ENCODE data around the gene SCNN1G. TPM values are rescaled to one million over a fixed set of nuclear protein-coding genes. Genes with fewer than 3 reads are reported as not detected.
A peak's percentile ranks its signal among the peaks of the same experiment; 100 is the strongest.

Gene SCNN1G
- total and polyA plus RNA-seq, 2 of the 4 experiments (the other 2 are of a cell fraction) = not detected

GRCh38 chr16:23148513-23149266, 33.9 kb upstream of the SCNN1G start:
- POLR2A ChIA-PET (ENCODE audit: unreplicated experiment) = interaction anchor here (1.2 kb wide), 1 partner anchor 16 kb away, joined by 3 read pairs; no protein-coding TSS in a partner anchor
- TF ChIP-seq MXI1 (IDR thresholded peaks at IDR 0.05; ENCODE audit: borderline replicate concordance, low read depth, low read length) (peak; percentile 91; the same call in 1 of the 2 replicates), CHD1 (IDR thresholded peaks at IDR 0.05; ENCODE audit: low read depth, low read length) (no peak)

More at GRCh38 chr16:23148513-23149266, 33.9 kb upstream of the SCNN1G start:
- peak; percentile 22 for DNase-seq
- CTCF ChIA-PET = no interaction called here
- Histone ChIP-seq H3K9ac (ENCODE audit: low read depth, low read length) (peak overlapping the region; percentile 26; the same call in 1 of the 2 replicates), H3K4me2 (ENCODE audit: low read depth, low read length) (peak overlapping the region; percentile 92), H4K8ac (ENCODE audit: low read depth in 2 of 2, low read length in 2 of 2) (peak overlapping the region in 1 of 2 experiments; percentile 16; a peak in 1 of 4 replicates), H2AFZ (replicated peaks; ENCODE audit: low read length, poor library complexity) (peak overlapping the region; percentile 93), H3K4me3 (ENCODE audit: insufficient read depth, low read depth, low read length) (peak overlapping the region; percentile 92), H3K36me3 (ENCODE audit: control insufficient read depth, insufficient read depth, low read length) (no peaks in the 10 kb centered on the region), H3K14ac (replicated peaks; ENCODE audit: low read depth, low read length) (peak overlapping the region; percentile 92; the same call in 1 of the 2 replicates), H2BK15ac (ENCODE audit: low read depth, low read length) (no peak overlapping the region), H3K27ac (ENCODE audit: insufficient read depth, low read length) (peak overlapping the region; percentile 15; the same call in 1 of the 2 replicates), H3K79me1 (ENCODE audit: low read depth in 1 of 2, low read length in 2 of 2) (peaks cover 16 to 27% of the 10 kb centered on the region in 2 experiments; a peak in 3 of 4 replicates), H3K18ac (ENCODE audit: low read depth, low read length) (no peak overlapping the region), H2BK5ac (ENCODE audit: low read depth, low read length, poor library complexity, severe bottlenecking) (no peak overlapping the region), H2BK120ac (ENCODE audit: low read depth, low read length) (no peak overlapping the region), H3K4ac (ENCODE audit: low read depth, low read length) (no peak overlapping the region), H3K9me1 (ENCODE audit: insufficient read depth, low read length) (0 out of 2 replicates have a peak, but pooled peaks cover 3% of the 10 kb centered on the region), H2BK20ac (ENCODE audit: low read depth, low read length) (no peak overlapping the region), H3K9me3 (ENCODE audit: control insufficient read depth, insufficient read depth, low read length) (no peaks in the 10 kb centered on the region), H3K4me1 (ENCODE audit: control insufficient read depth, insufficient read depth, low read length) (peaks cover 5% of the 10 kb centered on the region; the same call in 1 of the 2 replicates), H2AK9ac (replicated peaks; ENCODE audit: low read depth, low read length, poor library complexity) (peak overlapping the region; percentile 90), H4K5ac (ENCODE audit: low read depth, low read length) (no peak overlapping the region), H4K91ac (ENCODE audit: insufficient read depth, low read depth, low read length) (no peak overlapping the region), H3K23ac (ENCODE audit: low read depth, low read length) (peak overlapping the region; percentile 92), H2AK5ac (ENCODE audit: low read depth, low read length) (no peak overlapping the region), H3K27me3 (ENCODE audit: control insufficient read depth, insufficient read depth, low read length) (no peaks in the 10 kb centered on the region; the same call in 1 of the 2 replicates), H4K20me1 (ENCODE audit: insufficient read depth, low read length) (peaks cover 9% of the 10 kb centered on the region), H3K56ac (ENCODE audit: extremely low read depth, insufficient read depth, low read length) (no peak overlapping the region)
- dilution Hi-C loops (cut with HindIII; ENCODE audit: low sequenced_read_pairs, unreplicated experiment) = no loop called here
- peak; percentile 61 for ATAC-seq (ENCODE audit: low read depth)
- in situ Hi-C loops (cut with MboI; ENCODE audit: low sequenced_read_pairs) = no loop called here
- BruUV-seq (replicated peaks) = no TSS peak
- intact Hi-C loops (cut with micrococcal nuclease) = loop anchor here (5.0 kb wide), 1 partner anchor 76 kb away; no protein-coding TSS in a partner anchor
- 0% methylated on average over 26 of the region's 103 CpGs; no CpG with 5 or more reads in 1 of the 2 experiments for WGBS, 2 experiments (ENCODE audit: extremely low coverage in 2 of 2, insufficient read length in 1 of 2)

Data from IMR-90 (cell line).